ENCODE measurements around the gene DIDO1. TPM values are rescaled to one million over a fixed set of nuclear protein-coding genes. Genes with fewer than 3 reads are reported as not detected.
A peak's percentile ranks its signal among the peaks of the same experiment; 100 is the strongest.

The DIDO1 gene
- total and polyA plus RNA-seq, 2 of the 13 experiments (the other 11 are each of a cell fraction or from before 2014, with no cell fraction given): 75.0 to 75.1 TPM

GRCh38 chr20:62900052-62900691 lies 26.1 kb downstream of the DIDO1 start (continued):
- no peak for TF ChIP-seq CEBPZ (IDR thresholded peaks at IDR 0.05; ENCODE audit: low read length)
- TF ChIP-seq CCDC6 (CRISPR knock-in tag; IDR thresholded peaks at IDR 0.05): peak; percentile 21; the same call in 1 of the 2 replicates
- TF ChIP-seq FOXM1 (CRISPR knock-in tag; IDR thresholded peaks at IDR 0.05): no peak; the same call in 1 of the 2 replicates
- TF ChIP-seq TCF12 (IDR thresholded peaks at IDR 0.05): no peak
- TF ChIP-seq TCF12 (CRISPR knock-in tag; IDR thresholded peaks at IDR 0.05): peak; percentile 58; the same call in 1 of the 2 replicates
- TF ChIP-seq CAMTA2 (CRISPR knock-in tag; IDR thresholded peaks at IDR 0.05; ENCODE audit: borderline replicate concordance): peak; percentile 59; the same call in 1 of the 2 replicates
- TF ChIP-seq PAF1 (CRISPR knock-in tag; IDR thresholded peaks at IDR 0.05): peak; percentile 98
- TF ChIP-seq HOXA5 (CRISPR knock-in tag; IDR thresholded peaks at IDR 0.05): peak; percentile 97
- peak; percentile 82 for TF ChIP-seq HNRNPH1 (optimal IDR thresholded peaks at IDR 0.05; ENCODE audit: low read depth, low read length)
- TF ChIP-seq SETDB1 (CRISPR knock-in tag; IDR thresholded peaks at IDR 0.05; ENCODE audit: borderline replicate concordance): no peak
- TF ChIP-seq GATAD1 (CRISPR knock-in tag; IDR thresholded peaks at IDR 0.05): peak; percentile 77; the same call in 1 of the 2 replicates
- no peak for TF ChIP-seq SIX1 (CRISPR knock-in tag; IDR thresholded peaks at IDR 0.05; ENCODE audit: borderline replicate concordance)
- peak; percentile 100 for TF ChIP-seq AKAP8 (CRISPR knock-in tag; IDR thresholded peaks at IDR 0.05)
- TF ChIP-seq ZNF235 (CRISPR knock-in tag; IDR thresholded peaks at IDR 0.05; ENCODE audit: borderline replicate concordance): no peak
- peak; percentile 57 for TF ChIP-seq SOX5 (CRISPR knock-in tag; IDR thresholded peaks at IDR 0.05; ENCODE audit: borderline replicate concordance)
- TF ChIP-seq MIXL1 (CRISPR knock-in tag; IDR thresholded peaks at IDR 0.05): peak; percentile 83; the same call in 1 of the 2 replicates
- TF ChIP-seq, protein P1, sequence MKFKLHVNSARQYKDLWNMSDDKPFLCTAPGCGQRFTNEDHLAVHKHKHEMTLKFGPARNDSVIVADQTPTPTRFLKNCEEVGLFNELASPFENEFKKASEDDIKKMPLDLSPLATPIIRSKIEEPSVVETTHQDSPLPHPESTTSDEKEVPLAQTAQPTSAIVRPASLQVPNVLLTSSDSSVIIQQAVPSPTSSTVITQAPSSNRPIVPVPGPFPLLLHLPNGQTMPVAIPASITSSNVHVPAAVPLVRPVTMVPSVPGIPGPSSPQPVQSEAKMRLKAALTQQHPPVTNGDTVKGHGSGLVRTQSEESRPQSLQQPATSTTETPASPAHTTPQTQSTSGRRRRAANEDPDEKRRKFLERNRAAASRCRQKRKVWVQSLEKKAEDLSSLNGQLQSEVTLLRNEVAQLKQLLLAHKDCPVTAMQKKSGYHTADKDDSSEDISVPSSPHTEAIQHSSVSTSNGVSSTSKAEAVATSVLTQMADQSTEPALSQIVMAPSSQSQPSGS (CRISPR knock-in tag; IDR thresholded peaks at IDR 0.05): peak; percentile 55
- TF ChIP-seq SNRNP70 (IDR thresholded peaks at IDR 0.05; ENCODE audit: low read depth, low read length): no peak
- peak; percentile 82; the same call in 1 of the 2 replicates for TF ChIP-seq THAP9 (CRISPR knock-in tag; IDR thresholded peaks at IDR 0.05; ENCODE audit: borderline replicate concordance)
- TF ChIP-seq, protein P2, sequence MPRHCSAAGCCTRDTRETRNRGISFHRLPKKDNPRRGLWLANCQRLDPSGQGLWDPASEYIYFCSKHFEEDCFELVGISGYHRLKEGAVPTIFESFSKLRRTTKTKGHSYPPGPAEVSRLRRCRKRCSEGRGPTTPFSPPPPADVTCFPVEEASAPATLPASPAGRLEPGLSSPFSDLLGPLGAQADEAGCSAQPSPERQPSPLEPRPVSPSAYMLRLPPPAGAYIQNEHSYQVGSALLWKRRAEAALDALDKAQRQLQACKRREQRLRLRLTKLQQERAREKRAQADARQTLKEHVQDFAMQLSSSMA (CRISPR knock-in tag; IDR thresholded peaks at IDR 0.05): peak; percentile 89; the same call in 1 of the 2 replicates
- no peak for TF ChIP-seq SMARCE1 (IDR thresholded peaks at IDR 0.05; ENCODE audit: borderline replicate concordance)
- peak; percentile 50; the same call in 1 of the 2 replicates for TF ChIP-seq TARDBP (CRISPR knock-in tag; IDR thresholded peaks at IDR 0.05)

Data from HepG2 (cell line).